ENCODE results near the gene IKBIP. TPM values are rescaled to one million over a fixed set of nuclear protein-coding genes. Genes with fewer than 3 reads are reported as not detected.

Gene IKBIP
- total RNA-seq, 1 experiment from 2014 or later, result 16.5 TPM

GRCh38 chr12:98582093-98582492 is 62.5 kb downstream of the IKBIP start:
- H4K5ac ChIP-seq (ENCODE audit: insufficient read length, low read depth, low read length), result no peak overlapping the region

More at GRCh38 chr12:98582093-98582492, 62.5 kb downstream of the IKBIP start:
- Histone ChIP-seq H3K18ac (ENCODE audit: insufficient read length, low read depth, low read length) (no peak overlapping the region), H2BK15ac (ENCODE audit: low read depth, low read length) (no peak overlapping the region), H2BK5ac (ENCODE audit: insufficient read length, low read length) (no peak overlapping the region), H4K8ac (replicated peaks; ENCODE audit: insufficient read length, low read depth, low read length) (no peak overlapping the region), H3K4me1 (ENCODE audit: insufficient read depth, low read length) (no peaks in the 10 kb centered on the region), H2BK120ac (ENCODE audit: low read depth, low read length, poor library complexity, severe bottlenecking) (no peak overlapping the region), H2BK20ac (ENCODE audit: low read depth, low read length, poor library complexity, severe bottlenecking) (no peak overlapping the region), H3K27ac (ENCODE audit: insufficient read length, low read depth, low read length) (no peak overlapping the region), H2BK12ac (ENCODE audit: insufficient read length, low read depth, low read length) (no peak overlapping the region), H3K9me3 (ENCODE audit: control insufficient read depth, low read depth, low read length) (no peaks in the 10 kb centered on the region), H3K23me2 (ENCODE audit: insufficient read length, low read depth, low read length, poor library complexity, severe bottlenecking) (no peaks in the 10 kb centered on the region), H3K14ac (ENCODE audit: insufficient read depth, low read length) (no peak overlapping the region), H2AK5ac (ENCODE audit: insufficient read length, low read length) (no peak overlapping the region), H3K9ac (ENCODE audit: extremely low read depth, insufficient read length, low read length) (no peak overlapping the region), H3K56ac (ENCODE audit: insufficient read length, low read depth, low read length) (no peak overlapping the region), H2AFZ (ENCODE audit: low read length) (no peak overlapping the region), H3K4ac (ENCODE audit: low read depth, low read length) (no peak overlapping the region), H4K20me1 (ENCODE audit: control insufficient read depth, insufficient read depth, insufficient read length) (no peaks in the 10 kb centered on the region), H3K79me1 (ENCODE audit: insufficient read depth, low read depth, low read length, poor library complexity, severe bottlenecking) (no peaks in the 10 kb centered on the region), H3K27me3 (ENCODE audit: insufficient read depth, low read length) (no peaks in the 10 kb centered on the region; the same call in 1 of the 2 replicates), H4K91ac (ENCODE audit: insufficient read length, low read depth, low read length) (no peak overlapping the region), H3K79me2 (ENCODE audit: insufficient read depth, low read length) (no peaks in the 10 kb centered on the region), H3K23ac (ENCODE audit: insufficient read length, low read depth, low read length) (no peak overlapping the region), H3K4me2 (ENCODE audit: insufficient read depth, insufficient read length, low read length) (no peak overlapping the region), H3T11ph (ENCODE audit: low read length) (no peak overlapping the region)
- no peak for TF ChIP-seq CTCF (conservative IDR thresholded peaks at IDR 0.05)
- Mint-ChIP-seq H3K27me3 (ENCODE audit: low read depth) (no peaks in the 10 kb centered on the region; the same call in 1 of the 2 replicates), H3K36me3 (ENCODE audit: insufficient read depth in 1 of 3, low read depth in 3 of 3) (no peaks in the 10 kb centered on the region), H3K9me3 (no peaks in the 10 kb centered on the region), H3K4me1 (no peaks in the 10 kb centered on the region), H3K27ac (no peak overlapping the region), H3K4me3 (no peak overlapping the region)
- no CpG with 5 or more reads among the region's 6 CpGs for WGBS (ENCODE audit: extremely low coverage, insufficient read length, low lambda C conversion rate)
- DNase-seq, result no peak

Data from H9 (cell line).